ENCODE results near the gene FXYD4.

GRCh38 chr10:43336061-43336460 lies 35.4 kb upstream of the FXYD4 start:
- no peak for TF ChIP-seq POLR2A (IDR thresholded peaks at IDR 0.05)
- no peak for TF ChIP-seq CTCF (IDR thresholded peaks at IDR 0.05)
- no peak for TF ChIP-seq EP300 (IDR thresholded peaks at IDR 0.05)
